Stimulated activated naive CD8-positive, alpha-beta T cell treated with anti-CD3 and anti-CD28 coated beads, Interleukin-15, Interleukin-2, amounts not matched to agents 100 ng/mL and 50 ng/mL, for 24 hours (primary cell): ENCODE results near the gene PLPPR1.
"Not testable (repeated sequence)": the region's sequence is repeated elsewhere in the genome, so short reads cannot be mapped to it uniquely, and the experiment has no call there.

ENCODE experiments used
- H3K27ac Mint-ChIP-seq: one replicate; pipeline ENCODE4 v1.8.0; 2021; ENCODE audit warnings: mild to moderate bottlenecking, mixed read lengths
- H3K27me3 Mint-ChIP-seq: one replicate; pipeline ENCODE4 v1.8.0; 2021; ENCODE audit warnings: mixed read lengths
- H3K36me3 Mint-ChIP-seq: one replicate; pipeline ENCODE4 v1.8.0; 2021; ENCODE audit warnings: low read depth, mixed read lengths
- H3K4me1 Mint-ChIP-seq: one replicate; pipeline ENCODE4 v1.8.0; 2021; ENCODE audit warnings: low read depth, mixed read lengths
- H3K4me3 Mint-ChIP-seq: one replicate; pipeline ENCODE4 v1.8.0; 2021; ENCODE audit warnings: mild to moderate bottlenecking, mixed read lengths
- H3K9me3 Mint-ChIP-seq: one replicate; pipeline ENCODE4 v1.8.0; 2021; ENCODE audit warnings: mixed read lengths

PLPPR1 gene

GRCh38 chr9:101307524-101308213 is 279.1 kb downstream of the PLPPR1 start:
- Mint-ChIP-seq H3K4me1 (no peaks in the 10 kb centered on the region), H3K27ac (no peak overlapping the region), H3K36me3 (no peaks in the 10 kb centered on the region), H3K4me3 (no peak overlapping the region), H3K27me3 (peaks cover 8% of the 10 kb centered on the region), H3K9me3 (no peaks in the 10 kb centered on the region)

DNA sequence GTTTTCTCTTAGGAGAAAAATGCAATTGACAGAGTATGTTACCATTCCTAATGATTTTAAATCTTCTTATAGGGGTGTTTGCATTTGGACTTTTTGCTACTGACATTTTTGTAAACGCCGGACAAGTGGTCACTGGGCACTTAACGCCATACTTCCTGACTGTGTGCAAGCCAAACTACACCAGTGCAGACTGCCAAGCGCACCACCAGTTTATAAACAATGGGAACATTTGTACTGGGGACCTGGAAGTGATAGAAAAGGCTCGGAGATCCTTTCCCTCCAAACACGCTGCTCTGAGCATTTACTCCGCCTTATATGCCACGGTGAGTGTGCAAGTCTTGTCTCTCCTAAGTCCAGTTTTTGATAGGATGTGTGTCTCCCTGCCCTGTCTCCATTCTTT is 280.6 kb downstream of the PLPPR1 start:
- no peak overlapping the region for H3K27ac Mint-ChIP-seq
- no peak overlapping the region for H3K4me3 Mint-ChIP-seq
- H3K36me3 Mint-ChIP-seq, result no peaks in the 10 kb centered on the region
- no peaks in the 10 kb centered on the region for H3K9me3 Mint-ChIP-seq
- peaks cover 4% of the 10 kb centered on the region for H3K27me3 Mint-ChIP-seq
- H3K4me1 Mint-ChIP-seq, result no peaks in the 10 kb centered on the region

DNA sequence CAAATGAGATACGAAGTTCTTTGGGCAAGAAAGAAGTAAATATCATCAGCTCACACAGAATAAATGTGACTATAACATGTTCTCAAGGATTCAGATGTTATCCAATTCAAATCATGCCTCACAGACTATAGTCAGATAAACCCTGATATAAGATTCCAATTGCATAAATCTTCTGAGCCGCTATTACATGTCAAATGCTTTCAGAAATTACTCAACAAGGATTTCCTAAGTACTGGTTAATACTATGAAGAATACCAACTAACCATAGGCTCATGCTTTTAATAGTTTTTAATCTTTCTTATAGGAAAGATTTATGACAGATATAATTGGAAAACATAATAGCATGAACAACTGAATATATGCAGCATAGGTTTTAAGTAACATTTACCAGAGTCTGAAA is 282.7 kb downstream of the PLPPR1 start:
- no peak overlapping the region for H3K27ac Mint-ChIP-seq
- no peaks in the 10 kb centered on the region for H3K36me3 Mint-ChIP-seq
- H3K4me3 Mint-ChIP-seq, result no peak overlapping the region
- no peaks in the 10 kb centered on the region for H3K27me3 Mint-ChIP-seq
- no peaks in the 10 kb centered on the region for H3K9me3 Mint-ChIP-seq
- no peaks in the 10 kb centered on the region for H3K4me1 Mint-ChIP-seq

DNA sequence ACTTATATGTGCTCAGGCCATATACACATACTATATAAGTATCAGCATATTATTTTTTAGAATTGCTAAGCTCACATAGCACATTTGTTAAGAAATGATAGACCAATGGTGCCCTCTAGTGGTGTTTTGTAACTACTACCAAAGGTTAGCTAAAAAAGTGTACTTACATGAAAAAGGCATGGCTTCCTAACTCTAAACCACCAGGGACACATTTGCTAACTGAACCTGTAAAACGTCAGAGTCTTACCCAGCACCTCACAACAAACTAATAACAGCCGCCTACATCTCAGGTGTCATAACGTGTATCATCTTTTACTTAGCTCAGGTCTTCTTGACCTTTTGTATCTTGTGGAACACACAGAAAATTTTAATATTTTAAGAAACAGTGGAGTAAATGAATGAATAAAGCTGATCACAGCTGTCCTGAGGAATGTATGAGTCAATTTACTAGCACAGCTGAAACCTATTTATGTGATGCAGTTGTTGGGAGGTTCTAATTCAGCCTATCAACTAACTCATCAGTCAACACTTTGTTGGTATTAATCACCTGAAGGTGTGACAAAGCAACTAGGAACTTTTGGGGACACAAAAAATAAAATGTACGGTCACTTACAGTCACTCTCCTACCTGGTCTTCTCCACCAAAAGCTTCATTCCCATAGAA is 283.4 kb downstream of the PLPPR1 start:
- Mint-ChIP-seq H3K27ac (no peak overlapping the region), H3K36me3 (no peaks in the 10 kb centered on the region), H3K9me3 (no peaks in the 10 kb centered on the region)

GRCh38 chr9:101312661-101313060 is 284.1 kb downstream of the PLPPR1 start:
- H3K4me1 Mint-ChIP-seq, result no peaks in the 10 kb centered on the region
- H3K4me3 Mint-ChIP-seq, result no peak overlapping the region
- no peaks in the 10 kb centered on the region for H3K9me3 Mint-ChIP-seq
- no peaks in the 10 kb centered on the region for H3K27me3 Mint-ChIP-seq
- H3K36me3 Mint-ChIP-seq, result no peaks in the 10 kb centered on the region
- H3K27ac Mint-ChIP-seq, result no peak overlapping the region

More for the DNA sequence above, 283.4 kb downstream of the PLPPR1 start:
- Mint-ChIP-seq H3K4me3 (no peak overlapping the region), H3K4me1 (no peaks in the 10 kb centered on the region), H3K27me3 (no peaks in the 10 kb centered on the region)

DNA sequence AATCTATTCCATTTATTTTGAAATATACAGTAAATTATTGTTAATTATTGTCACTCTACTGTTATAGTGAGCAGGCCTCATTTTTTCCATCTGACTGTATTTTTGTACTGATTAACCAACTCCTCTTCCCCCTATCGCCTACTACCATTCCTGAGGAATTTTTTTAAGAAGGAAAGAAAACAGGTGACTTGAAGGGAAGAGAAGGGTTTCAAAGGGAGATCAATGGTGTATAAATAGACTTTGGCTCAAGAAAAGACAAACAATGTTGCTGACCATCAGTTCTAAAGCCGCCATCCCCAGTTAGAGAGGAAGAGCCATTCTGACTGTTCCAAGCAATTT is 286.6 kb downstream of the PLPPR1 start:
- Mint-ChIP-seq H3K27ac (no peak overlapping the region), H3K4me3 (no peak overlapping the region), H3K4me1 (no peaks in the 10 kb centered on the region), H3K27me3 (peaks cover 4% of the 10 kb centered on the region), H3K9me3 (no peaks in the 10 kb centered on the region), H3K36me3 (no peaks in the 10 kb centered on the region)

GRCh38 chr9:101317735-101318134 is 289.2 kb downstream of the PLPPR1 start:
- H3K9me3 Mint-ChIP-seq, result no peaks in the 10 kb centered on the region
- no peak overlapping the region for H3K27ac Mint-ChIP-seq
- no peaks in the 10 kb centered on the region for H3K36me3 Mint-ChIP-seq
- peaks cover 18% of the 10 kb centered on the region for H3K27me3 Mint-ChIP-seq
- H3K4me1 Mint-ChIP-seq, result no peaks in the 10 kb centered on the region
- no peak overlapping the region for H3K4me3 Mint-ChIP-seq

- H3K27ac Mint-ChIP-seq, result no peak overlapping the region
- no peak overlapping the region for H3K4me3 Mint-ChIP-seq
- no peaks in the 10 kb centered on the region for H3K36me3 Mint-ChIP-seq
- H3K9me3 Mint-ChIP-seq, result peaks cover 5% of the 10 kb centered on the region
- peaks cover 31% of the 10 kb centered on the region for H3K27me3 Mint-ChIP-seq
- H3K4me1 Mint-ChIP-seq, result no peaks in the 10 kb centered on the region
These were observed 294.6 kb downstream of the PLPPR1 start for GRCh38 chr9:101323129-101323528.

DNA sequence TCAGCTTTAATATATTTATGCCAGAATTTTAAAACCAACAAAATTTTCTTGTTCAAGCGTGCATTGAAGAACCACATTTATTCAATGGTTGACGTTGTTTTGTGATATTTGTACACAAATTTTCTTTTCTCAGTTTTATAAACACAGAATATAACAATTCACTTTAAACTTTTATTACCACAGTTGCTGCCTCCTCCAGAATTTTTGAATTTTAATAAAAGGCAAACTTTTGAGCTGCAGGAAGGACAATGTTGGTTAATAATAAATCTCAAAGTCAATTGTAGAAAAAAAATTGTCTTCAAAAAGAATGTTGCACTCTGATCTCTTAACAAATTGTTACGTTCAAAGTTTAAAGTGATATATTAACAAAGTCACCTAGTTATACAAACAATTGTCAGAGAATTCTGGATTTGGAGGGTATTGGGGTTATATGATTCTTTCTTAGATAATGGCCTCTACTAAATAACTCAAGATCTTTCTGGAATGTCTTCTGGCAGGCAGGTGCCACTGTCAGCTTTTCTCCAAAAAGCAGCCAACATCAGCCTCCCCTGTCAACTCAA is 295.8 kb downstream of the PLPPR1 start:
- Mint-ChIP-seq H3K36me3 (no peaks in the 10 kb centered on the region), H3K9me3 (peaks cover 5% of the 10 kb centered on the region), H3K4me1 (no peaks in the 10 kb centered on the region), H3K27ac (no peak overlapping the region), H3K27me3 (peaks cover 31% of the 10 kb centered on the region), H3K4me3 (no peak overlapping the region)

DNA sequence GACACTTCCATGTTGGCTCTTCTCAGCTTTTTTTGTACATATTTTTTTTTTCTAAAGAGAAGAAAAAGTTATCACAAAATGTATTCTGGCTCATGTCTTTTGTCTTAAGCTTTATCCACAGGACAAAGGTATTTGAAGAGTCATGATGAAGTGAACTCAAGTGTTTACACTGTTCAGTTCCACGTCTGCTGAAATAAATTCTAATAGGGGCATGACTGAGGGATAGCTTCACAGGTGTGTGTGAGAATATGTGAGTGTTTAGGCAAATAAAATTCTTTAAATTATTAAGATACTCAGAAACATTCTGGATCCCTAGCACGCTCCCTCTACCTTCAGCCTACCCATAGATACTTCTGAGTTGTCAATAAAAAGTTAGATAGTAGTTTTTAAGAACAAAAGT is 296.5 kb downstream of the PLPPR1 start:
- no peaks in the 10 kb centered on the region for H3K36me3 Mint-ChIP-seq
- no peak overlapping the region for H3K4me3 Mint-ChIP-seq
- H3K27ac Mint-ChIP-seq, result no peak overlapping the region
- H3K27me3 Mint-ChIP-seq, result peaks cover 28% of the 10 kb centered on the region
- no peaks in the 10 kb centered on the region for H3K4me1 Mint-ChIP-seq
- H3K9me3 Mint-ChIP-seq, result peaks cover 5% of the 10 kb centered on the region

- Mint-ChIP-seq H3K4me1 (no peaks in the 10 kb centered on the region), H3K36me3 (no peaks in the 10 kb centered on the region), H3K27me3 (peaks cover 20% of the 10 kb centered on the region), H3K9me3 (peaks cover 5% of the 10 kb centered on the region), H3K4me3 (no peak overlapping the region), H3K27ac (no peak overlapping the region)
These were observed 297.5 kb downstream of the PLPPR1 start for GRCh38 chr9:101326035-101326434.

GRCh38 chr9:101326501-101326900 is 298.0 kb downstream of the PLPPR1 start:
- Mint-ChIP-seq H3K4me1 (no peaks in the 10 kb centered on the region), H3K27ac (no peak overlapping the region), H3K9me3 (peaks cover 5% of the 10 kb centered on the region), H3K27me3 (peaks cover 17% of the 10 kb centered on the region), H3K4me3 (no peak overlapping the region), H3K36me3 (no peaks in the 10 kb centered on the region)

GRCh38 chr9:101327422-101327909 is 298.9 kb downstream of the PLPPR1 start:
- H3K36me3 Mint-ChIP-seq, H3K27ac Mint-ChIP-seq: not testable (repeated sequence)

GRCh38 chr9:101332362-101332761 is 303.8 kb downstream of the PLPPR1 start:
- no peaks in the 10 kb centered on the region for H3K36me3 Mint-ChIP-seq
- peaks cover 5% of the 10 kb centered on the region for H3K27me3 Mint-ChIP-seq
- H3K4me3 Mint-ChIP-seq, result no peak overlapping the region
- H3K4me1 Mint-ChIP-seq, result no peaks in the 10 kb centered on the region
- H3K27ac Mint-ChIP-seq, result no peak overlapping the region
- H3K9me3 Mint-ChIP-seq, result peaks cover 2% of the 10 kb centered on the region

More at GRCh38 chr9:101327422-101327909, 298.9 kb downstream of the PLPPR1 start:
- H3K4me1 Mint-ChIP-seq, H3K9me3 Mint-ChIP-seq, H3K4me3 Mint-ChIP-seq: not testable (repeated sequence)
- peaks cover 18% of the 10 kb centered on the region for H3K27me3 Mint-ChIP-seq

GRCh38 chr9:101333490-101333889 is 305.0 kb downstream of the PLPPR1 start:
- no peaks in the 10 kb centered on the region for H3K4me1 Mint-ChIP-seq
- H3K27me3 Mint-ChIP-seq, result peaks cover 5% of the 10 kb centered on the region
- no peak overlapping the region for H3K4me3 Mint-ChIP-seq

More at GRCh38 chr9:101333490-101333889, 305.0 kb downstream of the PLPPR1 start:
- Mint-ChIP-seq H3K9me3 (no peaks in the 10 kb centered on the region), H3K27ac (no peak overlapping the region), H3K36me3 (no peaks in the 10 kb centered on the region)
